PC-3 (cell line): ENCODE measurements around the gene GNAZ. TPM values are rescaled to one million over a fixed set of nuclear protein-coding genes. Genes with fewer than 3 reads are reported as not detected.

Source experiments
- ATAC-seq: fragments of 200-7000 bp; cut with Tn5 transposase; 2 replicates; pipeline ENCODE4 v1.9.1; 2020; ENCODE audit warnings: mild to moderate bottlenecking, moderate library complexity
- BruUV-seq: library from RNA; stranded (reverse); fragments of 400-500 nt; replicated peaks from 2 replicates; lab custom pipeline; 2021; lab: Mats Ljungman, UMichigan
- CTCF ChIA-PET: fragments of 300-600 bp; sonication (Branson Sonifier 250); formaldehyde crosslinking; loops from one replicate; lab custom pipeline; 2022; ENCODE audit warnings: antibody characterized with exemption; lab: Charles Lee
- POLR2A ChIA-PET: fragments of 300-600 bp; sonication (Branson Sonifier 250); formaldehyde crosslinking; loops from one replicate; lab custom pipeline; 2022; ENCODE audit warnings: antibody characterized with exemption; ENCODE audit not compliant: unreplicated experiment; lab: Charles Lee
- DNase-seq: peaks from one replicate; pipeline ENCODE4 v3.0.0-alpha.2; 2015
- H2AFZ ChIP-seq: fragments of 300-600 bp; sonication (generic); 2 replicates; pipeline ENCODE4 v1.6.0; 2016; ENCODE audit warnings: antibody characterized with exemption, low read length
- H3F3A ChIP-seq: fragments of 300-600 bp; sonication (generic); one replicate; pipeline ENCODE4 v1.6.0; 2017; ENCODE audit warnings: antibody characterized with exemption, low read length, control low read depth, mild to moderate bottlenecking; ENCODE audit not compliant: unreplicated experiment
- H3K27ac ChIP-seq: fragments of 300-600 bp; sonication (generic); 2 replicates; pipeline ENCODE4 v1.5.1; 2016; ENCODE audit warnings: mild to moderate bottlenecking, low read length
- H3K27me3 ChIP-seq: fragments of 300-600 bp; sonication (generic); 2 replicates; pipeline ENCODE4 v1.6.1; 2016; ENCODE audit warnings: low read length, mixed read lengths
- H3K36me3 ChIP-seq: fragments of 300-600 bp; sonication (generic); 2 replicates; pipeline ENCODE4 v1.6.1; 2016; ENCODE audit warnings: low read depth, mixed run types, low read length, mixed read lengths
- H3K4me1 ChIP-seq: fragments of 300-600 bp; sonication (generic); 2 replicates; pipeline ENCODE4 v1.5.1; 2016; ENCODE audit warnings: low read length; ENCODE audit not compliant: insufficient read depth
- H3K4me2 ChIP-seq: fragments of 300-600 bp; sonication (generic); 2 replicates; pipeline ENCODE4 v1.6.0; 2016; ENCODE audit warnings: low read length
- H3K4me3 ChIP-seq: fragments of 300-600 bp; sonication (generic); 2 replicates; pipeline ENCODE4 v1.5.1; 2016; ENCODE audit warnings: mild to moderate bottlenecking, low read length, mixed read lengths
- H3K79me2 ChIP-seq: fragments of 300-600 bp; sonication (generic); 2 replicates; pipeline ENCODE4 v1.6.1; 2017; ENCODE audit warnings: low read length, mixed read lengths
- H3K9ac ChIP-seq: fragments of 300-600 bp; sonication (generic); 2 replicates; pipeline ENCODE4 v1.6.0; 2016; ENCODE audit warnings: mild to moderate bottlenecking, low read length
- H3K9me2 ChIP-seq: fragments of 300-600 bp; sonication (generic); replicated peaks from 2 replicates; pipeline ENCODE4 v1.6.1; 2016; ENCODE audit warnings: mixed run types, low read length, mixed read lengths
- H3K9me3 ChIP-seq: fragments of 300-600 bp; sonication (generic); 2 replicates; pipeline ENCODE4 v1.6.1; 2016; ENCODE audit warnings: low read length, mixed read lengths
- H4K20me1 ChIP-seq: fragments of 300-600 bp; sonication (generic); 2 replicates; pipeline ENCODE4 v1.6.1; 2016; ENCODE audit warnings: low read length, mixed read lengths
- CTCF ChIP-seq: fragments of 300-600 bp; sonication (generic); conservative IDR thresholded peaks from 2 replicates; pipeline ENCODE4 v1.5.1; 2017; ENCODE audit warnings: antibody characterized with exemption, low read depth, mild to moderate bottlenecking, low read length
- EZH2 ChIP-seq: fragments of 300-600 bp; sonication (generic); IDR thresholded peaks from one replicate; pipeline ENCODE4 v1.6.1; 2017; ENCODE audit warnings: antibody characterized with exemption, mild to moderate bottlenecking, low read length; ENCODE audit not compliant: unreplicated experiment
- EZH2phosphoT487 ChIP-seq: fragments of 300-600 bp; sonication (generic); IDR thresholded peaks from 2 replicates; pipeline ENCODE4 v1.6.1; 2018; ENCODE audit warnings: mild to moderate bottlenecking, antibody characterized with exemption, low read length, borderline replicate concordance
- intact Hi-C: fragments of 100-400 bp; cut with micrococcal nuclease; formaldehyde crosslinking; loops from 2 replicates; pipeline ENCODE4 v1.9.0; 2023
- total RNA-seq: library from RNA; depleted of rRNA; stranded (reverse); fragments of >200 nt; gene quantifications from 2 replicates; pipeline ENCODE4 v1.2.3, GENCODE V29; 2014

The GNAZ gene
- total RNA-seq, 1 experiment from 2014 or later = 14.4 TPM

GRCh38 chr22:23166841-23167616 lies 96.7 kb downstream of the GNAZ start:
- H3K79me2 ChIP-seq = no peaks in the 10 kb centered on the region
- H3K4me2 ChIP-seq = no peak overlapping the region
- no peak for TF ChIP-seq EZH2phosphoT487
- TF ChIP-seq CTCF = no peak
- TF ChIP-seq EZH2 = no peak
- no peak overlapping the region for H3K27ac ChIP-seq
- H3K9me3 ChIP-seq = no peaks in the 10 kb centered on the region
- ATAC-seq (no peak), DNase-seq (no peak)
- no peaks in the 10 kb centered on the region for H3K27me3 ChIP-seq
- intact Hi-C loops = no loop called here
- no peak overlapping the region for H2AFZ ChIP-seq
- ChIA-PET CTCF (no interaction called here), POLR2A (no interaction called here)
- BruUV-seq = no TSS peak
- no peak overlapping the region for H3K4me3 ChIP-seq
- H3F3A ChIP-seq = no peaks in the 10 kb centered on the region
- no peaks in the 10 kb centered on the region for H4K20me1 ChIP-seq
- H3K9me2 ChIP-seq = no peaks in the 10 kb centered on the region
- H3K4me1 ChIP-seq = no peaks in the 10 kb centered on the region
- H3K9ac ChIP-seq = no peak overlapping the region
- no peaks in the 10 kb centered on the region for H3K36me3 ChIP-seq

GRCh38 chr22:23168391-23169042 lies 98.2 kb downstream of the GNAZ start:
- intact Hi-C loops = no loop called here
- Histone ChIP-seq H3F3A (no peaks in the 10 kb centered on the region), H3K4me3 (no peak overlapping the region), H3K9me3 (no peaks in the 10 kb centered on the region), H3K27ac (no peak overlapping the region), H3K27me3 (no peaks in the 10 kb centered on the region), H2AFZ (no peak overlapping the region), H3K9me2 (no peaks in the 10 kb centered on the region), H3K9ac (no peak overlapping the region), H3K79me2 (no peaks in the 10 kb centered on the region), H3K4me2 (no peak overlapping the region), H4K20me1 (no peaks in the 10 kb centered on the region), H3K4me1 (no peaks in the 10 kb centered on the region), H3K36me3 (no peaks in the 10 kb centered on the region)
- DNase-seq = no peak
- POLR2A ChIA-PET = no interaction called here
- ATAC-seq = no peak
- CTCF ChIA-PET = no interaction called here
- TF ChIP-seq EZH2phosphoT487 = no peak
- TF ChIP-seq EZH2 = no peak
- TF ChIP-seq CTCF = no peak
- no TSS peak for BruUV-seq

GRCh38 chr22:23169043-23169406 lies 98.7 kb downstream of the GNAZ start:
- H3K27me3 ChIP-seq = no peaks in the 10 kb centered on the region
- no TSS peak for BruUV-seq
- H3K4me2 ChIP-seq = no peak overlapping the region
- H3K4me3 ChIP-seq = no peak overlapping the region
- no peaks in the 10 kb centered on the region for H3K9me3 ChIP-seq
- H3K4me1 ChIP-seq = no peaks in the 10 kb centered on the region
- no peaks in the 10 kb centered on the region for H4K20me1 ChIP-seq
- ChIA-PET CTCF (no interaction called here), POLR2A (no interaction called here)
- no peak overlapping the region for H3K9ac ChIP-seq
- TF ChIP-seq EZH2phosphoT487 (no peak), CTCF (no peak), EZH2 (no peak)
- H3K36me3 ChIP-seq = no peaks in the 10 kb centered on the region
- H3K9me2 ChIP-seq = no peaks in the 10 kb centered on the region
- DNase-seq (no peak), ATAC-seq (no peak)
- no peak overlapping the region for H3K27ac ChIP-seq
- H3K79me2 ChIP-seq = no peaks in the 10 kb centered on the region
- H2AFZ ChIP-seq = no peak overlapping the region
- no peaks in the 10 kb centered on the region for H3F3A ChIP-seq
- intact Hi-C loops = no loop called here
